Measurements from ENCODE around the gene PTGDR. TPM values are rescaled to one million over a fixed set of nuclear protein-coding genes. Genes with fewer than 3 reads are reported as not detected.

PTGDR gene
- total and polyA plus RNA-seq, 9 of the 15 experiments (the other 6 are each of a cell fraction or from before 2014, with no cell fraction given): not detected

GRCh38 chr14:52303236-52303635 lies 35.7 kb downstream of the PTGDR start:
- Histone ChIP-seq H3K9me1 (ENCODE audit: control insufficient read depth, insufficient read depth, low read length) (no peaks in the 10 kb centered on the region), H3K79me2 (ENCODE audit: control insufficient read depth, insufficient read depth, low read length) (no peaks in the 10 kb centered on the region), H3K27me3 (ENCODE audit: control insufficient read depth in 2 of 2, insufficient read depth in 2 of 2, low read length in 2 of 2) (peaks cover 0 to 2% of the 10 kb centered on the region in 2 experiments; a peak in 1 of 5 replicates), H2AFZ (ENCODE audit: low read depth, low read length) (no peak overlapping the region), H3K4me1 (replicated peaks in 1 of 2; ENCODE audit: control insufficient read depth in 2 of 2, insufficient read depth in 2 of 2, low read length in 2 of 2) (no peaks in the 10 kb centered on the region), H4K20me1 (replicated peaks; ENCODE audit: control insufficient read depth, insufficient read depth, low read length) (no peaks in the 10 kb centered on the region), H3K36me3 (ENCODE audit: control insufficient read depth, insufficient read depth, low read length) (no peaks in the 10 kb centered on the region), H3K9me3 (replicated peaks; ENCODE audit: control insufficient read depth, insufficient read depth, low read depth, low read length) (no peaks in the 10 kb centered on the region), H3K9ac (ENCODE audit: insufficient read depth in 1 of 2, low read depth in 2 of 2, low read length in 2 of 2) (no peak overlapping the region), H3K27ac (ENCODE audit: extremely low read depth, low read depth, low read length) (no peak overlapping the region), H3K4me2 (ENCODE audit: insufficient read depth, low read length) (no peak overlapping the region), H3K4me3 (no peak overlapping the region)
- ChIA-PET CTCF (ENCODE audit: low intra/inter-chr PET ratio) (no interaction called here), POLR2A (interaction anchor here (0.7 kb wide), 1 partner anchor 620 kb away, joined by 3 read pairs; no protein-coding TSS in a partner anchor)
- FAIRE-seq (no peak), ATAC-seq (no peak), DNase-seq (ENCODE audit: extremely low read depth in 1 of 4, low spot score in 3 of 4) (no peak)
- in situ Hi-C loops (cut with MboI) (no loop called here), intact Hi-C loops (cut with micrococcal nuclease) (loop anchor here (10.0 kb wide), 1 partner anchor 112 kb away; no protein-coding TSS in a partner anchor)
- WGBS (ENCODE audit: insufficient coverage, low coverage, missing lambda C conversion rate): 0% methylated on average over 4 of the region's 4 CpGs
- no TSS peak for BruUV-seq (replicated peaks)
- no peak for TF ChIP-seq EZH2 (IDR thresholded peaks at IDR 0.05; ENCODE audit: borderline replicate concordance, low read depth, low read length)
- TF ChIP-seq MEF2A (IDR thresholded peaks at IDR 0.05; ENCODE audit: control insufficient read depth, low read depth, low read length): no peak
- TF ChIP-seq MGA (IDR thresholded peaks at IDR 0.05): no peak
- no peak for TF ChIP-seq CHD1 (IDR thresholded peaks at IDR 0.05; ENCODE audit: low read length)
- no peak for TF ChIP-seq SMAD1 (IDR thresholded peaks at IDR 0.05; ENCODE audit: low read depth, low read length, partially characterized antibody)
- TF ChIP-seq ZNF165 (CRISPR knock-in tag; IDR thresholded peaks at IDR 0.05; ENCODE audit: borderline replicate concordance): no peak
- no peak for TF ChIP-seq PATZ1 (CRISPR knock-in tag; IDR thresholded peaks at IDR 0.05; ENCODE audit: borderline replicate concordance)
- no peak for TF ChIP-seq LARP7 (IDR thresholded peaks at IDR 0.05)
- no peak for TF ChIP-seq SRSF1 (IDR thresholded peaks at IDR 0.05; ENCODE audit: low read depth, low read length)
- no peak for TF ChIP-seq BHLHE40 (IDR thresholded peaks at IDR 0.05; ENCODE audit: low read length)
